ENCODE measurements around the gene SERPINA5.

The SERPINA5 gene

DNA sequence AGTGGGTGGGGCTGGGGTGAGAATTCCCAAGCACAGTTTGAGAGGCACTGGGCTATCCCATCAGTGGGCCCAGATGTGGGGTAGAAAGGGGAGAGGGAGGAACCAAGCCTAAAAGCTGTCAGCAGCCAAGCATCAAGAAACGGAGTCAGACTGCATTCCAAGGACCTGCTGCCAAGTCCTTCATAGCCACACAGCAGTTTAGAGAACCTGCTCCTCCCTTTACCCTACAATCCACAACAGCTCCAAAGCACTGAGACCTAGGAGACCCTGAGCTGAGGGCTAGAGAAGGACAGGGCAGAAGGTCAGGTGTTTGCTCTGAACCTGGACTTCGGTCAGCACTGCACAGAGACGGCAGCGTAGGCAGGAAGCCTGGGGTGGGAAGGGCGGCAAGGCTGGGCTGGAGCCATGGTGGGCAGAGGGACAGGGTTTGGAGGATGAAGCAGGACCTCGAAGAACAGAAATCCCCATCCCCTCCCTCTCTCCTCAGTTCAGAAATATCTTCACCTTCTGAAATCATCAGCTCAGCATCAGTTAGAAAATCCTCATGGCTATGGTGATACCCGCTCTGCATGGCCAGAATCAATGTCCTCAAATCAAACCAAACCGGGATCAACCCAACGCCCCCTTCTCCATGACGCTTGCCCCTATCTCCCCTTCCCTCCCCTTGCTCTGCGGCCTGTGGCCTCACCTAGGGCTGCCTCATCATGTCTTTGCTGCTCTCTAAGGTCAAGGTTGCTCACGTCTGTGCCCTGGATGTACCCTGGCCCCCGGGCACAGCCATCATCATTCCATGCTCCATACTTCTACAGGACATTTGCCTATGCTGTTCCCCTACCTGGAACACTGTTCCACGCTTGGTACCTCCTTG, 32.9 kb upstream of the SERPINA5 start:
- no peak for DNase-seq (ENCODE audit: low read depth, low spot score)
- TF ChIP-seq, protein P1, sequence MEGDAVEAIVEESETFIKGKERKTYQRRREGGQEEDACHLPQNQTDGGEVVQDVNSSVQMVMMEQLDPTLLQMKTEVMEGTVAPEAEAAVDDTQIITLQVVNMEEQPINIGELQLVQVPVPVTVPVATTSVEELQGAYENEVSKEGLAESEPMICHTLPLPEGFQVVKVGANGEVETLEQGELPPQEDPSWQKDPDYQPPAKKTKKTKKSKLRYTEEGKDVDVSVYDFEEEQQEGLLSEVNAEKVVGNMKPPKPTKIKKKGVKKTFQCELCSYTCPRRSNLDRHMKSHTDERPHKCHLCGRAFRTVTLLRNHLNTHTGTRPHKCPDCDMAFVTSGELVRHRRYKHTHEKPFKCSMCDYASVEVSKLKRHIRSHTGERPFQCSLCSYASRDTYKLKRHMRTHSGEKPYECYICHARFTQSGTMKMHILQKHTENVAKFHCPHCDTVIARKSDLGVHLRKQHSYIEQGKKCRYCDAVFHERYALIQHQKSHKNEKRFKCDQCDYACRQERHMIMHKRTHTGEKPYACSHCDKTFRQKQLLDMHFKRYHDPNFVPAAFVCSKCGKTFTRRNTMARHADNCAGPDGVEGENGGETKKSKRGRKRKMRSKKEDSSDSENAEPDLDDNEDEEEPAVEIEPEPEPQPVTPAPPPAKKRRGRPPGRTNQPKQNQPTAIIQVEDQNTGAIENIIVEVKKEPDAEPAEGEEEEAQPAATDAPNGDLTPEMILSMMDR (IDR thresholded peaks at IDR 0.05; ENCODE audit: insufficient read depth, low read length, missing control alignments) = no peak
- H3K4me3 ChIP-seq (ENCODE audit: low read depth, low read length) = no peak overlapping the region
- POLR2A ChIA-PET = no interaction called here
- CTCF ChIA-PET = interaction anchor here (0.6 to 7.5 kb wide), 43 partner anchors 10 to 419 kb away, joined by 3 to 111 read pairs (median 6); partner anchors contain the start of genes IFI27L2 and SERPINA4

DNA sequence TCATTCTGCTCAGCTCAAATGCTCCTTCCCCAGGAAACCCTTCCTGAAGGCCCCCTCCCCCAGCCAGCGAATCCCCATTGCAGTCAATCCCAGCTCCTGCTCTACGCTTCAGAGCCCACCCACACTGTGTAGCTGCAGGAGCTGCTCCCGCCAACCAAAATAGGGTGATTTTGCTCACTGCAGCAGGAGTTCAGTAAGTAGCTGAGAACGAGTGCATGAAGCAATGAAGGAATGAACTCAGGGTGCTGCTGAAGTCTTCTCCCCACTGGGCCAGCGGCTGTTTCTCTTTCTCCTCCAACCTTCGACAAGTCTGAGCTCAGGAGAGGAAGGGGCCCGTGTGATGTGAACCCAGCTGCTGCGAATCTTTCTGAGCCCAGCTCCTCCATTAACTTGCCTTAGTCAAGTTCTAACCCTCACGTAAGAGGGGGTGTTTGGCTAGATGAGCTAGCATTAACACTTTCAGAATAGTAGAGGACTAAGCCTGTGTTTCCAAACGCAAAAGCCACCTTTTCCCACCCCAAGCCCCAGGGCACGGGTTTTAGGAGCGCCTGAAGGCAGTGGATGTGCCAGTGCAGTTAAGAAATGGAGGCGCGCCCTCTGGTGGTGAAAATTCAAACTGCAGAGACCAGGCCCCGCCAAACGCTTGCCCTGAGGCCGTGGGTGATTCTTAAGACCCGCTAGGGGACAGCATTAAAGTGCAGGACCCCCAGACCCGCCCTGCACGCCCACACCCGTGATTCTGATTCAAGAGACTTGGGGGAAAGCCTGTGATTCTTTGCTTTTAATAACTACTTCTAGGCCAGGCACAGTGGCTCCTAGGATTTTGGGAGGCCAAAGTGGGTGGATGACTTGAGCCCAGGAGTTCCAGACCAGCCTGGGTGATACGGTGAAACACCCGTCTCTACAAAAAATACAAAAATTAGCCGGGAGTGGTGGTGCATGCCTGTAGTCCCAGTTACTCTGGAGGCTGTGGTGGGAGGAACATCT, 31.9 kb upstream of the SERPINA5 start:
- no peak overlapping the region for H3K4me3 ChIP-seq (ENCODE audit: low read depth, low read length)
- CTCF ChIA-PET = interaction anchor here (0.6 to 7.5 kb wide), 46 partner anchors 11 to 420 kb away, joined by 3 to 111 read pairs (median 5); partner anchors contain the start of genes IFI27L2 and SERPINA4
- DNase-seq (ENCODE audit: low read depth, low spot score) = no peak
- TF ChIP-seq, protein P1 (IDR thresholded peaks at IDR 0.05; ENCODE audit: insufficient read depth, low read length, missing control alignments) = peak; percentile 83
- POLR2A ChIA-PET = no interaction called here

DNA sequence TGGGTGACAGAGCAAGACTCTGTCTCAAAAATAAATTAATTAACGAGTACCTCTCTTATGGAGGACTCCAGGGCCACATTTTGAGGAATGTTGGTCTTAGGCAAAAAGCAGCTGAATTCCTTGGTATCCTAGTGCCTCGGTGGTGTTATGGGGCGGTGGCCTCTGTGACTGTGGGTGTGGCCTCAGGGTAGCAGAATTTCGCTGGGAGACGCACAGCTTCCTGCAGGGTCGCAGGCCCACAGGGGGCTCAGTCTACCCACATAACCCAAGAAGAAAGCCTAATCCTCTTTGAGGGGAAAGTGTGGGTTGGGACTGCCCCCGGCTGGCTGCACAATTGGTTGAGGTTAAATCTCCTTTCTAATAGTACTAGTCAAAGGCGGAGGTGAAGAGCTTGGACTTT, 31.2 kb upstream of the SERPINA5 start:
- no peak overlapping the region for H3K4me3 ChIP-seq (ENCODE audit: low read depth, low read length)
- TF ChIP-seq, protein P1 (IDR thresholded peaks at IDR 0.05; ENCODE audit: insufficient read depth, low read length, missing control alignments) = no peak
- DNase-seq (ENCODE audit: low read depth, low spot score) = no peak
- POLR2A ChIA-PET = no interaction called here
- CTCF ChIA-PET = interaction anchor here (0.7 to 7.5 kb wide), 21 partner anchors 10 to 419 kb away, joined by 3 to 111 read pairs (median 6); partner anchors contain the start of gene SERPINA4

DNA sequence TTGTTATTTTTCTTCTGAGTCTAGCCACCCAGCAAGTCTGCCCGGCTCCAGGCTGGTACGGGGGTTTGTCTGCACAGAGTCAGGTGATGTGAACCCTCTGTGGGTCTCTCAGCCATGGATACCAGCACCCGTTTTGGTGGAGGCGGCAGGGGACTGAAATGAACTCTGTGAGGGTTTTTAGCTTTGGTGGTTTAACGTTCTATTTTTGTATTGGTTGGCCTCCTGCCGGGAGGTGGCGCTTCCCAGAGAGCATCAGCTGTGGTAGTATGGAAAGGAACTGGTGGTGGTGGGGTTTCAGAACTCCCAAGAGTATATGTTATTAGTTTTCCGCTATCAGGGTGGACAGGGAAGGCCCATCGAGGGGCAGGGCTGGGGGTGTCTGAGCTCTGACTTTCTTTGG, 25.2 kb upstream of the SERPINA5 start:
- CTCF ChIA-PET = interaction anchor here (7.9 kb wide), 1 partner anchor 7 kb away, joined by 71 read pairs; no protein-coding TSS in a partner anchor

DNA sequence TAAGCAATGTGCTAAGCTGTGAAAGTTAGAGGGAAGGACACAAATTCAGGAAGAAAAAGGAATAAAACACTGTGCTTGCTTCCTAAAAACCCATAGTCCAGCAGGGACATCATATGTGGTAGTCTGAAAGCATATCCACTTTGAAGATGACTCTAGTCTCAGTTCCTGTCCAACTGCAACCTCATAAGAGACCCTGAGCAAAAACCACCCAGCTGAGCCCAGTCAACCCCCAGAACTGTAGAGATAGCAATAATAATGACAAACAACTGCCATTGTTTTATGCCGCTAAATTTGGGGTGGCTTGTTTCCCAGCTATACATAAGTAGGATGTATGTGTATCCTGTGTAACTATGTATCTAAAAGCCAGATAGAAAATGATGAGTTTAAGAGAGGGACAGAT, 23.9 kb upstream of the SERPINA5 start:
- no peak for DNase-seq (ENCODE audit: low read depth, low spot score)
- TF ChIP-seq, protein P1 (IDR thresholded peaks at IDR 0.05; ENCODE audit: insufficient read depth, low read length, missing control alignments) = no peak
- CTCF ChIA-PET = interaction anchor here (0.9 to 7.9 kb wide), 2 partner anchors 8 to 124 kb away, joined by 3 to 71 read pairs; no protein-coding TSS in a partner anchor
- H3K4me3 ChIP-seq (ENCODE audit: low read depth, low read length) = no peak overlapping the region
- POLR2A ChIA-PET = no interaction called here

More for the DNA sequence above, 25.2 kb upstream of the SERPINA5 start:
- POLR2A ChIA-PET = no interaction called here
- no peak for DNase-seq (ENCODE audit: low read depth, low spot score)
- TF ChIP-seq, protein P1 (IDR thresholded peaks at IDR 0.05; ENCODE audit: insufficient read depth, low read length, missing control alignments) = no peak
- no peak overlapping the region for H3K4me3 ChIP-seq (ENCODE audit: low read depth, low read length)

Measured in AG04449 (cell line).